A549 (cell line): ENCODE results near the gene RPAP3. TPM values are rescaled to one million over a fixed set of nuclear protein-coding genes. Genes with fewer than 3 reads are reported as not detected.

Source experiments
- ATAC-seq, 2 experiments: fragments of 200-7000 bp in 1 of 2; fragments of >200 bp in 1 of 2; cut with Nextera tagmentation in 1 of 2; cut with Tn5 transposase in 1 of 2; 3 replicates each; pipeline versions ENCODE4 v1.8.0 to v1.9.1; 2018 to 2020; ENCODE audit warnings: mild to moderate bottlenecking in 1 of 2, moderate library complexity in 1 of 2
- CTCF ChIA-PET: fragments of 300-600 bp; sonication (Branson Sonifier 250); formaldehyde crosslinking; extraction: SDS; loops from one replicate; lab custom pipeline; 2021; ENCODE audit warnings: antibody characterized with exemption, inconsistent platforms; lab: Yijun Ruan, JAX
- POLR2A ChIA-PET: fragments of 350-600 bp; formaldehyde crosslinking; extraction: SDS; loops from one replicate; lab custom pipeline; 2021; ENCODE audit warnings: antibody characterized with exemption, inconsistent platforms; lab: Yijun Ruan, JAX
- DNase-seq, 2 experiments: peaks; one replicate each; pipeline versions ENCODE4 v3.0.0 to v3.0.0-alpha.2; 2011 to 2016; ENCODE audit warnings: low read depth in 1 of 2, low spot score in 1 of 2
- FAIRE-seq: peaks from 2 replicates; lab custom pipeline; 2011; peaks lifted over from hg19 to GRCh38; lab: Jason Lieb, UNC
- H3K27ac ChIP-seq, 2 experiments: fragments of >200 bp; sonication (Bioruptor Twin); formaldehyde crosslinking; 3 replicates each; pipeline ENCODE4 v1.5.1; 2016 to 2017
- H3K4me1 ChIP-seq: fragments of >200 bp; sonication (Bioruptor Twin); formaldehyde crosslinking; 3 replicates; pipeline ENCODE4 v1.6.1; 2016
- H3K4me2 ChIP-seq: fragments of >200 bp; sonication (Bioruptor Twin); formaldehyde crosslinking; 3 replicates; pipeline ENCODE4 v1.6.1; 2016
- H3K4me3 ChIP-seq: fragments of >200 bp; sonication (Bioruptor Twin); formaldehyde crosslinking; 3 replicates; pipeline ENCODE4 v1.5.1; 2016
- H3K9me3 ChIP-seq: fragments of >200 bp; sonication (Bioruptor Twin); formaldehyde crosslinking; 3 replicates; pipeline ENCODE4 v1.6.1; 2016
- CBX2 ChIP-seq: fragments of 200-600 bp; sonication (generic); IDR thresholded peaks from 2 replicates; pipeline ENCODE4 v1.6.1; 2016; ENCODE audit warnings: low read depth, mild to moderate bottlenecking, borderline replicate concordance
- CEBPB ChIP-seq, 2 experiments: fragments of >200 bp in 1 of 2; sonication (Bioruptor Twin) in 1 of 2; formaldehyde crosslinking in 1 of 2; IDR thresholded peaks; 2 replicates each; pipeline ENCODE4 v1.6.1; 2012 to 2016
- CHD4 ChIP-seq: fragments of 200-600 bp; sonication (generic); IDR thresholded peaks from 2 replicates; pipeline ENCODE4 v1.6.1; 2016; ENCODE audit warnings: antibody characterized with exemption, mild to moderate bottlenecking, borderline replicate concordance
- CTCF ChIP-seq: fragments of >200 bp; sonication (Bioruptor Twin); formaldehyde crosslinking; IDR thresholded peaks from 3 replicates; pipeline ENCODE4 v1.5.1; 2016
- EHF ChIP-seq: fragments of 250-450 bp; sonication (Bioruptor Pico); IDR thresholded peaks from 2 replicates; pipeline ENCODE4 v1.5.0; 2020; ENCODE audit warnings: mild to moderate bottlenecking
- EHMT2 ChIP-seq: fragments of 200-600 bp; sonication (generic); IDR thresholded peaks from 2 replicates; pipeline ENCODE4 v1.6.1; 2016; ENCODE audit warnings: antibody characterized with exemption, low read depth, mild to moderate bottlenecking, moderate library complexity
- ESRRA ChIP-seq: fragments of 150-350 bp; IDR thresholded peaks from 2 replicates; pipeline ENCODE4 v1.6.1; 2014; ENCODE audit warnings: mild to moderate bottlenecking, low read length, borderline replicate concordance
- FOXS1 ChIP-seq: fragments of 250-450 bp; sonication (Bioruptor Pico); IDR thresholded peaks from 2 replicates; pipeline ENCODE4 v1.5.0; 2020; ENCODE audit warnings: mild to moderate bottlenecking, moderate library complexity
- GATA3 ChIP-seq: IDR thresholded peaks from 2 replicates; pipeline ENCODE4 v1.6.1; 2012; ENCODE audit warnings: borderline replicate concordance
- HOXB13 ChIP-seq: fragments of 250-450 bp; sonication (Bioruptor Pico); IDR thresholded peaks from 2 replicates; pipeline ENCODE4 v1.5.0; 2020; ENCODE audit warnings: low read depth, mild to moderate bottlenecking, moderate library complexity
- HOXB5 ChIP-seq: fragments of 250-450 bp; sonication (Bioruptor Pico); IDR thresholded peaks from 2 replicates; pipeline ENCODE4 v1.5.0; 2020; ENCODE audit warnings: mild to moderate bottlenecking, moderate library complexity
- JUN ChIP-seq, 2 experiments: fragments of >200 bp; sonication (Bioruptor Twin); formaldehyde crosslinking; IDR thresholded peaks; 2 replicates in 1 of 2; 3 replicates in 1 of 2; pipeline ENCODE4 v1.6.1; 2016 to 2017
- KDM5A ChIP-seq: fragments of 200-600 bp; sonication (generic); IDR thresholded peaks from 2 replicates; pipeline ENCODE4 v1.6.1; 2016; ENCODE audit warnings: antibody characterized with exemption, mild to moderate bottlenecking
- MAX ChIP-seq: IDR thresholded peaks from 2 replicates; pipeline ENCODE4 v1.6.1; 2012
- MAZ ChIP-seq: fragments of 150-350 bp; IDR thresholded peaks from 2 replicates; pipeline ENCODE4 v1.6.1; 2014; ENCODE audit warnings: antibody characterized with exemption, low read depth, low read length, borderline replicate concordance
- NFE2L2 ChIP-seq: fragments of 150-350 bp; conservative IDR thresholded peaks from 2 replicates; pipeline ENCODE4 v1.6.1; 2014; ENCODE audit warnings: low read length
- NR3C1 ChIP-seq: fragments of >200 bp; sonication (Bioruptor Twin); formaldehyde crosslinking; IDR thresholded peaks from 3 replicates; pipeline ENCODE4 v1.6.1; 2017
- RARB ChIP-seq: fragments of 250-450 bp; sonication (Bioruptor Pico); IDR thresholded peaks from 2 replicates; pipeline ENCODE4 v1.8.0; 2021; ENCODE audit warnings: mild to moderate bottlenecking, moderate library complexity
- RCOR1 ChIP-seq: fragments of 150-350 bp; IDR thresholded peaks from 2 replicates; pipeline ENCODE4 v1.6.1; 2014; ENCODE audit warnings: antibody characterized with exemption, low read length, low read depth
- RNF2 ChIP-seq: fragments of 200-600 bp; sonication (generic); IDR thresholded peaks from 2 replicates; pipeline ENCODE4 v1.6.1; 2016; ENCODE audit warnings: low read depth, mild to moderate bottlenecking, antibody characterized with exemption, moderate library complexity, borderline replicate concordance
- SREBF2 ChIP-seq: fragments of 450-650 bp; IDR thresholded peaks from 2 replicates; pipeline ENCODE4 v1.6.1; 2014; ENCODE audit warnings: mild to moderate bottlenecking, moderate library complexity
- ZFP36 ChIP-seq: fragments of 450-650 bp; IDR thresholded peaks from 2 replicates; pipeline ENCODE4 v1.6.1; 2014; ENCODE audit warnings: borderline replicate concordance; ENCODE audit not compliant: partially characterized antibody
- ZSCAN20 ChIP-seq: fragments of 250-450 bp; sonication (Bioruptor Pico); IDR thresholded peaks from 2 replicates; pipeline ENCODE4 v1.8.0; 2022; ENCODE audit warnings: mild to moderate bottlenecking, moderate library complexity
- WGBS: methylation state at CpG from one replicate; pipeline ENCODE4 v1.1.6; 2017; ENCODE audit errors: missing lambda C conversion rate; 5-methylcytosine and 5-hydroxymethylcytosine counted together
- polyA plus RNA-seq, 4 experiments: library from polyadenylated mRNA; depleted of rRNA in 3 of 4; stranded (reverse); fragments of >200 nt; fragmentation: RNase III in 1 of 4; extraction: RNeasy Plus Mini Kit Qiagen cat#74134 plus additional on column Dnase treatment in 1 of 4; gene quantifications; 2 replicates in 3 of 4; 3 replicates in 1 of 4; pipeline ENCODE4 v1.2.3, GENCODE V29; 2011 to 2017
- TF ChIP-seq, protein P1 (sequence below): fragments of 200-600 bp; sonication (generic); IDR thresholded peaks from 2 replicates; pipeline ENCODE4 v1.6.1; 2016; ENCODE audit warnings: antibody characterized with exemption, mild to moderate bottlenecking, moderate library complexity
- TF ChIP-seq, protein P2 (sequence below): fragments of 250-450 bp; sonication (Bioruptor Pico); IDR thresholded peaks from 2 replicates; pipeline ENCODE4 v1.5.0; 2020; ENCODE audit warnings: low read depth, mild to moderate bottlenecking, moderate library complexity
- TF ChIP-seq, protein P3 (sequence below): IDR thresholded peaks from 2 replicates; pipeline ENCODE4 v1.6.1; 2012

The RPAP3 gene
- polyA plus RNA-seq, 2 of the 4 experiments (the other 2 are of a cell fraction) = 51.6 to 74.6 TPM

DNA sequence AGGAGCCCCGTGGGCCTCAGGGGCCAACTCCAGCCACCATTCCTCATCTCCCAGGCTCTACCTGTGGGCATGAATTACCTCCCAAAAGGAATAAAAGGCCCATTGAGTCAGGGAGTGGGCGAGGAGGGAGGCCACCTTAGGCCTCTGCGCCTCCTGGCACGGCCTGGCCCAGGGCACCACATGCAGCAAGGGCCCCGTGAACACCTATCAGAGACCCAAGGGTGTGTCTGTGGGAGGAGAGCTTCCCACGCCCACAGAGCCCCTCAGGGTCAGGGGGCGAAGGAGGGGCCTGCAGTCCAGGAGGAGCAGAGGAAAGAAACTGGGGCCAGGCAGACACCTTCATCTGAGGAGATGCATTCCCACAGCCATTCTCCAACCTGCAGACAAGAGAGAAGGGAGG, 40.7 kb upstream of the RPAP3 start:
- Histone ChIP-seq H3K4me2 (no peak overlapping the region), H3K4me1 (peaks cover 2% of the 10 kb centered on the region), H3K4me3 (no peak overlapping the region), H3K9me3 (no peaks in the 10 kb centered on the region), H3K27ac (no peak overlapping the region)
- POLR2A ChIA-PET = no interaction called here
- CTCF ChIA-PET = interaction anchor here (0.7 to 43.9 kb wide), 9 partner anchors 11 to 96 kb away, joined by 3 to 1399 read pairs (median 8); partner anchors contain the start of genes ENDOU, RAPGEF3 and SLC48A1
- TF ChIP-seq MAZ = no peak
- TF ChIP-seq GATA3 = no peak
- TF ChIP-seq, protein P1, sequence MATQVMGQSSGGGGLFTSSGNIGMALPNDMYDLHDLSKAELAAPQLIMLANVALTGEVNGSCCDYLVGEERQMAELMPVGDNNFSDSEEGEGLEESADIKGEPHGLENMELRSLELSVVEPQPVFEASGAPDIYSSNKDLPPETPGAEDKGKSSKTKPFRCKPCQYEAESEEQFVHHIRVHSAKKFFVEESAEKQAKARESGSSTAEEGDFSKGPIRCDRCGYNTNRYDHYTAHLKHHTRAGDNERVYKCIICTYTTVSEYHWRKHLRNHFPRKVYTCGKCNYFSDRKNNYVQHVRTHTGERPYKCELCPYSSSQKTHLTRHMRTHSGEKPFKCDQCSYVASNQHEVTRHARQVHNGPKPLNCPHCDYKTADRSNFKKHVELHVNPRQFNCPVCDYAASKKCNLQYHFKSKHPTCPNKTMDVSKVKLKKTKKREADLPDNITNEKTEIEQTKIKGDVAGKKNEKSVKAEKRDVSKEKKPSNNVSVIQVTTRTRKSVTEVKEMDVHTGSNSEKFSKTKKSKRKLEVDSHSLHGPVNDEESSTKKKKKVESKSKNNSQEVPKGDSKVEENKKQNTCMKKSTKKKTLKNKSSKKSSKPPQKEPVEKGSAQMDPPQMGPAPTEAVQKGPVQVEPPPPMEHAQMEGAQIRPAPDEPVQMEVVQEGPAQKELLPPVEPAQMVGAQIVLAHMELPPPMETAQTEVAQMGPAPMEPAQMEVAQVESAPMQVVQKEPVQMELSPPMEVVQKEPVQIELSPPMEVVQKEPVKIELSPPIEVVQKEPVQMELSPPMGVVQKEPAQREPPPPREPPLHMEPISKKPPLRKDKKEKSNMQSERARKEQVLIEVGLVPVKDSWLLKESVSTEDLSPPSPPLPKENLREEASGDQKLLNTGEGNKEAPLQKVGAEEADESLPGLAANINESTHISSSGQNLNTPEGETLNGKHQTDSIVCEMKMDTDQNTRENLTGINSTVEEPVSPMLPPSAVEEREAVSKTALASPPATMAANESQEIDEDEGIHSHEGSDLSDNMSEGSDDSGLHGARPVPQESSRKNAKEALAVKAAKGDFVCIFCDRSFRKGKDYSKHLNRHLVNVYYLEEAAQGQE = no peak
- no peak for TF ChIP-seq KDM5A
- no peak for TF ChIP-seq CBX2
- TF ChIP-seq, protein P2, sequence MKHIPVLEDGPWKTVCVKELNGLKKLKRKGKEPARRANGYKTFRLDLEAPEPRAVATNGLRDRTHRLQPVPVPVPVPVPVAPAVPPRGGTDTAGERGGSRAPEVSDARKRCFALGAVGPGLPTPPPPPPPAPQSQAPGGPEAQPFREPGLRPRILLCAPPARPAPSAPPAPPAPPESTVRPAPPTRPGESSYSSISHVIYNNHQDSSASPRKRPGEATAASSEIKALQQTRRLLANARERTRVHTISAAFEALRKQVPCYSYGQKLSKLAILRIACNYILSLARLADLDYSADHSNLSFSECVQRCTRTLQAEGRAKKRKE (CRISPR knock-in tag) = no peak
- TF ChIP-seq RARB (CRISPR knock-in tag) = no peak
- TF ChIP-seq EHMT2 = no peak
- no peak for TF ChIP-seq ZSCAN20 (CRISPR knock-in tag)
- no peak for TF ChIP-seq MAX
- no peak for TF ChIP-seq CHD4
- TF ChIP-seq CTCF = no peak
- TF ChIP-seq NFE2L2 = no peak
- TF ChIP-seq, all 56 proteins: peak for 0
- ATAC-seq (no peak), FAIRE-seq (no peak), DNase-seq (no peak)
- 58% methylated on average over 7 of the region's 7 CpGs for WGBS

DNA sequence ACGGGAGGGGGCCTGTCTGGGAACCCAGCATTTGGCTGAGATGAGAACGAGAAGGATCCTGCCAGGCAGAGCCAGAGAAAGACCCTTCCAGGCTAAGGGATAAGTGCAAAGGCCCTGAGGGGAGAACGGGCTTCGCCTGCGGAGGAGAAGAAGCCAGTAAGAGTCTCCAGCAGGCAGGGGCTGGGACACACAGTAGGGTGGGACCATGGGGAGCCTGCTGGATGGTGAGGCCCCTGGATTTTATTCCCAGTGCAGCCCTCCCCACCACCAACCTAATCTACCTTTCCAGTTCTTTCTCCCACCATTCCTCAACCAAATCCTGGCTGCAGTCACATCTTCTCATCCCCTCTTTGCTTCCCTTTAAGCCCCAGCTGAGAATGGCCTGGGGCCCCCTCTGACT, 40.2 kb upstream of the RPAP3 start:
- CTCF ChIA-PET = interaction anchor here (0.7 to 43.9 kb wide), 8 partner anchors 12 to 97 kb away, joined by 3 to 1399 read pairs (median 10); partner anchors contain the start of genes RAPGEF3 and SLC48A1
- POLR2A ChIA-PET = no interaction called here
- FAIRE-seq (no peak), ATAC-seq (no peak), DNase-seq (no peak)
- Histone ChIP-seq H3K4me3 (no peak overlapping the region), H3K27ac (no peak overlapping the region), H3K4me1 (peaks cover 7% of the 10 kb centered on the region), H3K4me2 (no peak overlapping the region), H3K9me3 (no peaks in the 10 kb centered on the region)
- TF ChIP-seq RCOR1 = no peak
- TF ChIP-seq MAZ = no peak
- TF ChIP-seq CEBPB (IDR thresholded peaks at IDR 0.05) = no peak
- TF ChIP-seq HOXB13 = no peak
- TF ChIP-seq NFE2L2 = no peak
- TF ChIP-seq RNF2 = no peak
- TF ChIP-seq NR3C1 = no peak
- no peak for TF ChIP-seq HOXB5 (CRISPR knock-in tag)
- no peak for TF ChIP-seq ZFP36
- TF ChIP-seq FOXS1 (CRISPR knock-in tag) = no peak
- TF ChIP-seq, protein P3, sequence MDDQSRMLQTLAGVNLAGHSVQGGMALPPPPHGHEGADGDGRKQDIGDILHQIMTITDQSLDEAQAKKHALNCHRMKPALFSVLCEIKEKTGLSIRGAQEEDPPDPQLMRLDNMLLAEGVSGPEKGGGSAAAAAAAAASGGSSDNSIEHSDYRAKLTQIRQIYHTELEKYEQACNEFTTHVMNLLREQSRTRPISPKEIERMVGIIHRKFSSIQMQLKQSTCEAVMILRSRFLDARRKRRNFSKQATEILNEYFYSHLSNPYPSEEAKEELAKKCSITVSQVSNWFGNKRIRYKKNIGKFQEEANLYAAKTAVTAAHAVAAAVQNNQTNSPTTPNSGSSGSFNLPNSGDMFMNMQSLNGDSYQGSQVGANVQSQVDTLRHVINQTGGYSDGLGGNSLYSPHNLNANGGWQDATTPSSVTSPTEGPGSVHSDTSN = no peak
- TF ChIP-seq SREBF2 = no peak
- TF ChIP-seq JUN (IDR thresholded peaks at IDR 0.05) = no peak
- no peak for TF ChIP-seq EHF (CRISPR knock-in tag)
- TF ChIP-seq ESRRA = no peak
- no peak for TF ChIP-seq CBX2
- WGBS = 70% methylated on average over 5 of the region's 5 CpGs
